RPMI8226 (cell line): ENCODE data around the gene ANO1.

Experiments used
- DNase-seq: peaks from one replicate; pipeline ENCODE4 v3.0.0-alpha.2; 2015

ANO1 gene

GRCh38 chr11:70170596-70171210, 92.6 kb downstream of the ANO1 start:
- no peak for DNase-seq

- DNase-seq = no peak
These were observed 94.9 kb downstream of the ANO1 start for GRCh38 chr11:70173018-70173417.

- no peak for DNase-seq
These were observed 96.6 kb downstream of the ANO1 start for GRCh38 chr11:70174547-70175235.

GRCh38 chr11:70175236-70175698, 97.2 kb downstream of the ANO1 start:
- no peak for DNase-seq

GRCh38 chr11:70176940-70177689, 99.0 kb downstream of the ANO1 start:
- DNase-seq = peak; percentile 76

- no peak for DNase-seq
These were observed 102.8 kb downstream of the ANO1 start for GRCh38 chr11:70180906-70181305.

- no peak for DNase-seq
These were observed 104.1 kb downstream of the ANO1 start for GRCh38 chr11:70182266-70182665.

GRCh38 chr11:70183032-70183431, 104.9 kb downstream of the ANO1 start:
- DNase-seq = no peak

- no peak for DNase-seq
These were observed 105.5 kb downstream of the ANO1 start for GRCh38 chr11:70183483-70184176.

- DNase-seq = no peak
These were observed 106.3 kb downstream of the ANO1 start for GRCh38 chr11:70184396-70184795.

GRCh38 chr11:70185348-70186055, 107.4 kb downstream of the ANO1 start:
- DNase-seq = no peak

- DNase-seq = no peak
These were observed 108.3 kb downstream of the ANO1 start for GRCh38 chr11:70186420-70186819.

- no peak for DNase-seq
These were observed 108.8 kb downstream of the ANO1 start for GRCh38 chr11:70186936-70187335.

GRCh38 chr11:70187771-70188170, 109.7 kb downstream of the ANO1 start:
- no peak for DNase-seq

- DNase-seq = no peak
These were observed 111.5 kb downstream of the ANO1 start for GRCh38 chr11:70189622-70190021.

- peak; percentile 84 for DNase-seq
These were observed 113.5 kb downstream of the ANO1 start for GRCh38 chr11:70191495-70192140.

GRCh38 chr11:70192666-70193410, 114.7 kb downstream of the ANO1 start:
- no peak for DNase-seq

- DNase-seq = peak; percentile 59
These were observed 115.5 kb downstream of the ANO1 start for GRCh38 chr11:70193411-70194292.

GRCh38 chr11:70194792-70195791, 117.0 kb downstream of the ANO1 start:
- DNase-seq = no peak
